GM12878 (cell line): ENCODE data around the gene PPP1R3C. TPM values are rescaled to one million over a fixed set of nuclear protein-coding genes. Genes with fewer than 3 reads are reported as not detected.

Experiments
- ATAC-seq: fragments of 200-7000 bp; cut with Tn5 transposase; 3 replicates; pipeline ENCODE4 v1.9.1; 2020; ENCODE audit warnings: mild to moderate bottlenecking, moderate library complexity
- BruUV-seq: library from RNA; stranded (reverse); fragments of 400-500 nt; replicated peaks from 2 replicates; lab custom pipeline; 2021; lab: Mats Ljungman, UMichigan
- CTCF ChIA-PET: fragments of 300-600 bp; sonication (Branson Sonifier 250); formaldehyde crosslinking; extraction: SDS; loops from one replicate; lab custom pipeline; 2021; ENCODE audit warnings: inconsistent platforms; lab: Yijun Ruan, JAX
- POLR2A ChIA-PET: fragments of 350-600 bp; formaldehyde crosslinking; extraction: SDS; loops from one replicate; lab custom pipeline; 2021; ENCODE audit warnings: inconsistent platforms; lab: Charles Lee
- RAD21 ChIA-PET: fragments of 300-600 bp; sonication (Branson Sonifier 250); formaldehyde crosslinking; loops from one replicate; lab custom pipeline; 2023; ENCODE audit warnings: antibody characterized with exemption; ENCODE audit not compliant: unreplicated experiment; lab: Charles Lee
- SMC1A ChIA-PET: fragments of 300-600 bp; sonication (Branson Sonifier 250); formaldehyde crosslinking; loops from one replicate; lab custom pipeline; 2023; ENCODE audit not compliant: unreplicated experiment, uncharacterized antibody; lab: Charles Lee
- DNase-seq: peaks from one replicate; pipeline ENCODE4 v3.0.0-alpha.2; 2011; ENCODE audit warnings: low read depth, low spot score
- FAIRE-seq: peaks from 3 replicates; lab custom pipeline; 2011; peaks lifted over from hg19 to GRCh38; lab: Jason Lieb, UNC
- H2AFZ ChIP-seq: 2 replicates; pipeline ENCODE4 v1.6.0; 2011; ENCODE audit warnings: low read depth, low read length, control low read depth; ENCODE audit not compliant: control insufficient read depth
- H3K27ac ChIP-seq: 2 replicates; pipeline ENCODE4 v1.5.1; 2011; ENCODE audit warnings: control low read depth; ENCODE audit not compliant: control insufficient read depth, insufficient read depth
- H3K27me3 ChIP-seq, 2 experiments: replicated peaks in 1 of 2; 2 replicates each; pipeline versions ENCODE4 v1.6.0 to v1.6.1; 2011; ENCODE audit warnings: low read length in 1 of 2; ENCODE audit not compliant: control insufficient read depth in 2 of 2, insufficient read depth in 2 of 2
- H3K36me3 ChIP-seq, 2 experiments: 2 replicates each; pipeline ENCODE4 v1.5.1; 2011; ENCODE audit warnings: low read length in 1 of 2; ENCODE audit not compliant: control insufficient read depth in 2 of 2, insufficient read depth in 2 of 2
- H3K4me1 ChIP-seq: 2 replicates; pipeline ENCODE4 v1.6.1; 2011; ENCODE audit warnings: mild to moderate bottlenecking, low read length, moderate library complexity, mixed read lengths; ENCODE audit not compliant: control insufficient read depth, insufficient read depth
- H3K4me2 ChIP-seq: 2 replicates; pipeline ENCODE4 v1.6.0; 2011; ENCODE audit warnings: control low read depth; ENCODE audit not compliant: control insufficient read depth, insufficient read depth
- H3K4me3 ChIP-seq: fragments of 200-600 bp; sonication (generic); 2 replicates; pipeline ENCODE4 v1.5.1; 2016
- H3K79me2 ChIP-seq: 2 replicates; pipeline ENCODE4 v1.6.0; 2011; ENCODE audit warnings: low read length; ENCODE audit not compliant: control insufficient read depth, insufficient read depth
- H3K9ac ChIP-seq: 2 replicates; pipeline ENCODE4 v1.8.0; 2011; ENCODE audit warnings: low read length, control low read depth, mixed read lengths; ENCODE audit not compliant: control insufficient read depth, insufficient read depth
- H3K9me3 ChIP-seq: replicated peaks from 3 replicates; pipeline ENCODE4 v1.5.1; 2011; ENCODE audit warnings: mild to moderate bottlenecking, low read length; ENCODE audit not compliant: control insufficient read depth, insufficient read depth
- H4K20me1 ChIP-seq: 2 replicates; pipeline ENCODE4 v1.6.0; 2011; ENCODE audit not compliant: control insufficient read depth, insufficient read depth
- BRCA1 ChIP-seq: IDR thresholded peaks from 2 replicates; pipeline ENCODE4 v1.6.1; 2011; ENCODE audit warnings: low read depth, low read length, improper control_type of control experiment
- CHD1 ChIP-seq: IDR thresholded peaks from 2 replicates; pipeline ENCODE4 v1.6.1; 2012; ENCODE audit warnings: low read depth, low read length, improper control_type of control experiment
- CHD4 ChIP-seq: fragments of 200-600 bp; sonication (generic); IDR thresholded peaks from 2 replicates; pipeline ENCODE4 v1.6.1; 2016; ENCODE audit warnings: mild to moderate bottlenecking
- E2F8 ChIP-seq: fragments of 450-650 bp; IDR thresholded peaks from 2 replicates; pipeline ENCODE4 v1.6.1; 2018; ENCODE audit warnings: mild to moderate bottlenecking, low read depth, moderate library complexity; ENCODE audit not compliant: partially characterized antibody
- MYC ChIP-seq: IDR thresholded peaks from 2 replicates; pipeline ENCODE4 v1.6.1; 2011; ENCODE audit warnings: mild to moderate bottlenecking, low read length, moderate library complexity, inconsistent platforms; ENCODE audit not compliant: insufficient read depth, insufficient replicate concordance, insufficient read length, severe bottlenecking
- SIX5 ChIP-seq: IDR thresholded peaks from 2 replicates; pipeline ENCODE4 v1.6.1; 2011; ENCODE audit warnings: mild to moderate bottlenecking, low read depth, low read length, moderate library complexity; ENCODE audit not compliant: severe bottlenecking
- STAT1 ChIP-seq: fragments of 450-650 bp; conservative IDR thresholded peaks from 2 replicates; pipeline ENCODE4 v1.6.1; 2014; ENCODE audit warnings: antibody characterized with exemption, mild to moderate bottlenecking
- WRNIP1 ChIP-seq: IDR thresholded peaks from 2 replicates; pipeline ENCODE4 v1.6.1; 2011; ENCODE audit warnings: low read depth, low read length, improper control_type of control experiment, borderline replicate concordance
- WGBS: methylation state at CpG from one replicate; pipeline ENCODE4 v1.1.6; 2016; ENCODE audit warnings: low lambda C conversion rate; ENCODE audit not compliant: insufficient replicate concordance, insufficient coverage; ENCODE audit errors: missing lambda C conversion rate; 5-methylcytosine and 5-hydroxymethylcytosine counted together
- in situ Hi-C: fragments of 300-500 bp; cut with MboI; formaldehyde crosslinking; loops from 9 replicates; pipeline ENCODE4 v1.14.3; 2018; ENCODE audit warnings: mixed read lengths
- intact Hi-C: fragments of 100-400 bp; cut with micrococcal nuclease; formaldehyde crosslinking; loops from one replicate; pipeline ENCODE4 v1.14.2; 2022; ENCODE audit not compliant: unreplicated experiment
- polyA plus RNA-seq, 11 experiments: library from polyadenylated mRNA; depleted of rRNA in 4 of 11; unstranded in 6 of 11; stranded (reverse) in 5 of 11; fragments of >200 nt; fragmentation: Nextera tagmentation in 4 of 11; fragmentation: Illumina TruSeq in 1 of 11; extraction: Ambion mirVana in 4 of 11; extraction: Trizol in 1 of 11; gene quantifications; 1 replicate in 1 of 11; 2 replicates in 10 of 11; pipeline versions ENCODE4 v1.2.1 to v1.2.3, GENCODE V29; 2011 to 2016; ENCODE audit warnings: inconsistent platforms in 2 of 11, missing spikeins in 2 of 11, low read depth in 1 of 11
- total RNA-seq, 4 experiments: library from RNA; depleted of rRNA in 3 of 4; stranded (reverse); fragments of >200 nt in 3 of 4; fragmentation: Illumina TruSeq in 1 of 4; extraction: Trizol in 1 of 4; gene quantifications; 2 replicates each; pipeline versions ENCODE4 v1.2.1 to v1.2.3, GENCODE V29; 2013 to 2021

Gene PPP1R3C
- total and polyA plus RNA-seq, 10 of the 15 experiments (the other 5 are each of a cell fraction or from before 2014, with no cell fraction given): 0.01 to 0.08 (median 0.04) TPM; not detected in 6

- Histone ChIP-seq H3K4me1 (no peaks in the 10 kb centered on the region), H2AFZ (no peak overlapping the region), H4K20me1 (no peaks in the 10 kb centered on the region), H3K27ac (no peak overlapping the region), H3K9ac (no peak overlapping the region), H3K79me2 (no peaks in the 10 kb centered on the region), H3K9me3 (no peaks in the 10 kb centered on the region), H3K27me3 (no peaks in the 10 kb centered on the region; a peak in 2 of 4 replicates), H3K4me2 (no peak overlapping the region), H3K36me3 (no peaks in the 10 kb centered on the region), H3K4me3 (no peak overlapping the region)
- no TSS peak for BruUV-seq
- DNase-seq: no peak
- WGBS: 41% methylated on average over 3 of the region's 3 CpGs
- ChIA-PET CTCF (interaction anchor here (1.3 kb wide), 1 partner anchor 14 kb away, joined by 4 read pairs; no protein-coding TSS in a partner anchor), RAD21 (no interaction called here), SMC1A (no interaction called here), POLR2A (no interaction called here)
- intact Hi-C loops (no loop called here), in situ Hi-C loops (no loop called here)
- ATAC-seq: no peak
- no peak for TF ChIP-seq BRCA1
- no peak for TF ChIP-seq WRNIP1
- no peak for FAIRE-seq
These were observed 47.6 kb upstream of the PPP1R3C start for GRCh38 chr10:91680487-91680886.

- no peaks in the 10 kb centered on the region; a peak in 2 of 4 replicates for H3K27me3 ChIP-seq
- H3K4me1 ChIP-seq: no peaks in the 10 kb centered on the region
- in situ Hi-C loops (no loop called here), intact Hi-C loops (no loop called here)
- no peak overlapping the region for H3K4me3 ChIP-seq
- WGBS: 61% methylated on average over 3 of the region's 3 CpGs
- H3K9ac ChIP-seq: no peak overlapping the region
- no peak for DNase-seq
- BruUV-seq: no TSS peak
- H3K79me2 ChIP-seq: no peaks in the 10 kb centered on the region
- H4K20me1 ChIP-seq: no peaks in the 10 kb centered on the region
- ChIA-PET RAD21 (no interaction called here), POLR2A (no interaction called here)
- H3K4me2 ChIP-seq: no peak overlapping the region
- H3K27ac ChIP-seq: no peak overlapping the region
- no peak for TF ChIP-seq E2F8
- no peak for TF ChIP-seq MYC
- TF ChIP-seq SIX5: no peak
- TF ChIP-seq CHD1: no peak
- TF ChIP-seq CHD4: no peak
- no peak for TF ChIP-seq STAT1
- TF ChIP-seq, all 136 proteins: peak for 0
- no peak overlapping the region for H2AFZ ChIP-seq
- no peaks in the 10 kb centered on the region for H3K9me3 ChIP-seq
- SMC1A ChIA-PET: no interaction called here
- FAIRE-seq (no peak), ATAC-seq (no peak)
- CTCF ChIA-PET: no interaction called here
- no peaks in the 10 kb centered on the region for H3K36me3 ChIP-seq
These were observed 46.4 kb upstream of the PPP1R3C start for GRCh38 chr10:91679296-91679695.
